HK-2 (cell line): Measurements from ENCODE around the gene CCDC57.
"Not testable (repeated sequence)": the region's sequence is repeated elsewhere in the genome, so short reads cannot be mapped to it uniquely, and the experiment has no call there.

Source experiments
- DNase-seq: peaks from one replicate; pipeline ENCODE4 v3.0.0-alpha.2; 2018; ENCODE audit not compliant: unreplicated experiment

CCDC57 gene

DNA sequence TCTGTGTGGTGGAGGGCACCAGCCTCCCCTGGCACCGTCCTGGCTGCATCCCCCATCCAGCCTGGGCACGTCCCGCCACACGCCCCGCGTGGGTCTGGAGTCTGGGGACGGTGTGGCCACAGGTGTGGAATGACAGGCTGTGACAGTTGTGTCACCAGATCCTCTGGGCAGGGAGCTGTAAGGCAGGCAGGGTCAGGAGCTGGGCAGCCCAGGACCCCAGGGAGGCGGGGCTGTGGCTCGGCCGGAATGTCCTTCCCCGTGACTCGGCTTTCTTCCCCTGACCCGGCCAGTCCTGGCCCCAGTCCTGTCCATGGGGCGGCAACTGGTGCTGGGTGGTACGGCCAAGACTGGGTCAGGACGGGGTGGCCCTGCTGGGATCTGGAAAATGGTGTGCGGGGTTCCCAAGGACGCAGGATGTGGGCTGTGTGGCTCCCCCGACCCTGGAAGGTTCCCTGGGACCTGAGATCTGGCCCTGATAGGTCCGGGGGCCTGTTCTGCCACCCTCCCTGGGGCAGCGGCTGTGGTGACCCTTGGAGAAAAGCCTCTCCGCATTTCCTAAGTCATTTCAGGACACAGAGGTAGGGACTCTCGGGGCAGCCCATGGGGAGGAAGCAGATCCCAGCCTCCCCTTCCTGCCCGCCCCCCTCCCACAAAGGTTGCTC, 12.9 kb upstream of the CCDC57 start:
- DNase-seq: no peak

DNA sequence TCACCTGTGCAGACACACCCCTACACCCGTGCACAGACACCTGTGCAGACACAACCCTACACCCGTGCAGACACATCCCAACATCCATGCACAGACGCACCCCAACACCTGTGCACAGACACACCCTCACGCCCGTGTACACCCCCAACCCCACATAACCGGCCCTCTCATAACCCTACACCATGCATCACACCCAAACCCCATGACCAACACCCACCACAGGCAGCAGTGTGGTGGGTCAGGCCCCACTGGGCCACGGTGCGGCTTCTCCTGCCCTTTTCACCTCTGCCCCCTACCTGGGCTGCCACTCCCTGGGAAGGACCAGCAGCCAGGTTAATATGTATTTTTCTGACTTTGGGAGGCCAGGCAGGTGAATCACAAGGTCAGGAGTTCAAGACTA, 12.0 kb upstream of the CCDC57 start:
- DNase-seq: no peak

DNA sequence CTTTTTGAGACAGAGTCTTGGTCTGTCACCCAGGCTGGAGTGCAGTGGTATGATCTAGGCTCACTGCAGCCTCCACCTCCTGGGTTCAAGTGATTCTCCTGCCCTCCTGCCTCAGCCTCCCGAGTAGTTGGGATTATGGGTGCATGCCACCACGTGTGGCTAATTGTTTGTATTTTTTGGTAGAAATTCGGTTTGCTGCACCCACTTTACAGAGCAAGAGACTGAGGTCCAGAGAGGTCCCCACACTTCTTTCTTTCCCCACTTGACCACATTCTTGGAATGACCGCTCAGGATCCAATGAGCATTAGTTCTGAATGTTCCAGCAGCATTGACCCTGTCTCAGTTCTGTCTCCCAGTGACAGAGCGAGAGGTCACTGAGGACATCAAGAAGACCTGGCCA, 10.9 kb upstream of the CCDC57 start:
- DNase-seq: no peak

DNA sequence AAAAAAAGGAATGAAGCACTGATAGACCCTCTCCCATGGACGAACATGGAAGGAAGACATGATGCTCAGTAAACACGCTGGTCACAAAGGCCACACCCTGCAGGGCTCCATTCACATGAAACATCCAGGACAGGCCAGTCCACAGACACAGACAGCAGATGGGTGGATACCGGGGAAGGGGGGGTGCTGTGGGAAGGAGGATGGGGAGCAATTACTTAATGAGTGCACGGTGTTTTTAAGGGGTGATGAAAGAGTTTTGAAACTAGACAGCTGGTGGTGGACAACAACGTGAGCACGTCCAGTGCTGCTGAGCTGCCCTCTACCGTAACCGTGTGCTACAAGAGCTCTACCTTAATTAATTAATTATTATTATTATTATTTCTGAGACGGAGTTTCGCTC, 10.2 kb upstream of the CCDC57 start:
- DNase-seq: no peak

DNA sequence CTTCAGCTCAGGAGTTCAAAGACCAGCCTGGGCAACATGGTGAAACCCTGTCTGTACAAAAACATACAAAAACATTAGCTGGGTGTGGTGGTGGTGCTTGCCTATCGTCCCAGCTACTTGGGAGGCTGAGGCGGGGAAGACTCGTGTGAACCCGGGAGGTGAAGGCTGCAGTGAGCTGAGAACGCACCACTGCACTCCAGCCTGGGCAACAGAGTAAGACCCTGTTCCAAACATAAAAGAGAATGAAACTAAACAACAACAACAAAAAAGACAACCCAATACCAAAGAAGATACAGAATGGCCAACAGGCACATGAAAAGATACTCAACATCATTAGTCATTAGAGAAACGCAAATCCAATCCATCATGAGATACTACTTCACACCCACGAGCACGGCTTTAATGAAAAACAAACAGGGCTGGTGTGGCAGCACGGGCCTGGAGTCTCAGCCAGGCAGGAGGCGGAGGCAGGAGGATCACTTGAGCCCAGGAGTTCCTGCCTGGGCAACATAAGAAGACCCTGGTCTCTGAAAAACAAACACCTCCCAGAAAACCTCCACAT, 8.8 kb upstream of the CCDC57 start:
- DNase-seq: no peak

DNA sequence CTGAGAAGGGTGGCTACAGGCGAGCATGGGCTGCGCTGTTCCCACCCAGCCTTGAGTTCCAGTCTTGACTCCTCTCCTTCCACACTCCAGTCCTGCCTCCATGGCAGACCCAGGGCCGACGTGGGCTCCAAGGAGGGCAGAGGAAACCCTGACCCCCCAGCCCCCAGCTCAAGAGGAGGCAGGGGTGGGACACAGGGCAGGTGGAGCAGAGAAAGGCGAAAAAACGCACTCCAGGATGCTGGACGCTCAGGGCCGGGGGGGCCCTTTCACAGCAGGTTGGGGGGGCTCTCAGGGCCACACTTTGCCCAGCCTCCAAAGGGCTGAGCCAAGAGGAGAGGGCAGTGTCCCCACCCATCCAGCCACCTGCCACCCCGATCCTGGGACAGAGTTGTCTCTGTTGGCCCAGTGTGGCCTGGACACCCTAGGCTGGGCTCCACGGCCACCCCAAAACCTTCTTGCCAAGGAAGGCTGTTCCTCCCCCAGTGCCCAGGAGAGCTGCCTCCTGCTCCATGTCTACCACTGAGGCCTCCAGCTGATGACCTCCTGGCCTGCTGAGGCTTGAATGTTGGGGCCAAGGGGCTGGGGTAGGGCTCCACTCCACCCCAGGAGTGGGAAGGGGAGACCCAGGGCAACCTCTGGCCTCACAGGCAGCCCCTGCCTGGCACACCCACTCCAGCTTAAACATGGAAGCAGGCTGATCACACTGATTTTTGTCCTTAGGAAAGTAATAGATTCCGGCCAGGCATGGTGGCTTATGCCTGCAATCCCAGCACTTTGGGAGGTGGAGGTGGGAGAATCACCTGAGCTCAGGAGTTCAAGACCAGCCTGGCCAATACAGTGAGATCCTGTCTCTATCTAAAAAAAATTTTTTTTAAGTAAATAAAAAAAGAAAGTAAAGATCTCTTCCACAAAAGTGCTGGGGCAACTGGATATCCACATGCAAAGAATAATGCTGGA, 7.4 kb upstream of the CCDC57 start:
- no peak for DNase-seq

DNA sequence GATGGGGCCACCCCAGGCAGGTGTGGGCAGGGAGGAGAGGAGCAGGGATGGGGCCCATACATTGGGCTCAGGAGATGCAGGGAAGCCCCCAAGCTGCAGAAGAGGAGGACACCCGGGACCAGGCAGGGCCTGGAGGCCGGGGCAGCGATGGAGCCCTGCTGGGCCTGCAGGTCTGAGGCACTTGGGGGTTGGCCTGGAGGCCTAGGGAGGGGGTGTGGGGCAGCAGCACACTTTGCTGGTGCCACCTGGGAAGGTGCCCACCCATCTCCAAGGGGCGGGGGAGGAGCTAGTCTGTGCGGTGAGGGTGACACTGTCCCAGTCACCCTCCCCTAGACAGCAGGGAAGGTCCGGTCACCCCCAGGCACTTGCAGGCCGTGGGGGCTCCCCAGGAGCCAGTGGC, 6.4 kb upstream of the CCDC57 start:
- DNase-seq: no peak

DNA sequence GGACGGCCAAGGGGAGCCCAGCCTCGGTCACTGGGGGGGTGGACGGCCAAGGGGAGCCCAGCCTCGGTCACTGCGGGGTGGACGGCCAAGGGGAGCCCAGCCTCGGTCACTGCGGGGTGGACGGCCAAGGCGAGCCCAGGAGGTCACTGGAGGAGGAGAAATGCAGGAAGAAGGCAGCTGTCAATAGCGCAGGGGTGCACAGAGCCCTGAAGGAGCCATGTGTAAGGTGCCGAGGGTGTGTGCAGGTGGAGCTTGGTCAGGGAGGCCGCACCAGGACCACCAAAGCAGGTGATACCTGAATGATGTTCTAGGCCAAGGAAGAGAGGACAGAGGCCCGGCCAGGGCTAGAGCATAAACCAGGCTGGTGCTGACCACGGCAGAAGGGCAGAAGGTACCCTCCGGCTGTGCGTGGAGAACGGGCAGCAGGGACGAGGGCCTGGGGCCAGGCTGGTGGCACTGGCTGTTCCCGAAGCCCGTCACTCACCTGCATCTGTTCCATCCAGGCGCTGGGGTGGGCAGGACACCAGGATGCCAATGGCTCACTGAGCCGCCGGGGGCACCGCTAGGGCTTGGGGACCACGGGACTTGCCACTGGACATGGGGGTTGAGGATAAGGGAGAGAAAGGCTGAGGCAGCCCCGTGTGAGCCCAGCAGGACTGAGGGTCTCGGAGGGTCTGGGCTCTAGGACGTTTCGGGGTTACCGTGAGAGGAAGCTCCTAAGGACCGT, 5.9 kb upstream of the CCDC57 start:
- DNase-seq: no peak

DNA sequence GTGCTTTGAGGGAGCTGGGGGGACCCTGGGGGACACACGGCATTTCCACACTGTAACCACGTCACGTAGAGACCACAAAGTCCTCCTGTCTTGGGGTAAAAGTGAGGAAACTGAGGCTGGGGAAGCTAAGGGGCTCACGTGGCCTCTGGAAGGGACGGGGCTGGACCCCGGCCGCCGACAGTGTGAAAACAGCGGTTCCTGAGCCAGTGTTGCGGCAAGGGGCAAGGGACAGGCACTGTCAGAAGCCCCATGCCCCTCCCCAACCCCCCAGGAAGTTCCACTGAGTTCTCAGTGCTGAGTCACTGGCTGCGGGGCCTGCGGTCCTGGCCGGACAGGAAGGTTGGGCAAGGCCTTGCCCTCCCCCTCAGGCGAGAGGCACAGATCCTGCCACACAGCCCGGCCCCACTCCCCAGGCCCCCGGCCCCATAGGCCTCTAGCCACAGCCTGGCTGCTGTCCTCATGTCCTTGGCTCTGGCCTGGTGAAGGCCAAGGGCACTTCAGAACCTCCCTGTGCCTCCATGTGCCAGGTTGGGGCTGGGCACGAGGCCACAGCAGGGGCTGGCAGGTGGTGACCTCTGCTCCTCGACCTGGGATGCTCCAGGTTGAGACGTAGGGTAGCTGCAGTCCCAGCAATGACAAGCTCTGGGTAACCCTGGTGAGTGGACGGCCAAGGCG, 5.0 kb upstream of the CCDC57 start:
- peak; percentile 93 for DNase-seq

DNA sequence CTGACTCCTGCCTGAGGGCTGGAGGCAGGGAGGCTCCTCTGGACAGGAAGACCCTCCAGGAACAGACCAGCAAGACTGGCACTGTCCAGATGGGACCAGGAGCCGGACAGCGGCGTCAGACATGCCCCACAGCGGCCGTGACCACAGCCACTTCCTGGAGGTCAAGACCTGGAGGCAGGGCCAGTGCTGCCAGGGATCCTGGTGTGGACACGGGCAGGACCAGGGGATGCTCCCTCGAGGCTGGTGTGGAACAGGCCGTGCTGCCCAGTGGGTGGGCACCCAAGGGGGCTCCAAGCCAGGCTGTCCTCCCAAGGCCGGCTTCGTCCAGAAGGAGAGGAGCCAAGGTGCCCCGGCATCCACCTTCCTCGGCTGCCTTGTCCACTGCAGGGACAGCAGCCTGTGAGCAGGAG, 4.5 kb upstream of the CCDC57 start:
- DNase-seq: peak; percentile 78

DNA sequence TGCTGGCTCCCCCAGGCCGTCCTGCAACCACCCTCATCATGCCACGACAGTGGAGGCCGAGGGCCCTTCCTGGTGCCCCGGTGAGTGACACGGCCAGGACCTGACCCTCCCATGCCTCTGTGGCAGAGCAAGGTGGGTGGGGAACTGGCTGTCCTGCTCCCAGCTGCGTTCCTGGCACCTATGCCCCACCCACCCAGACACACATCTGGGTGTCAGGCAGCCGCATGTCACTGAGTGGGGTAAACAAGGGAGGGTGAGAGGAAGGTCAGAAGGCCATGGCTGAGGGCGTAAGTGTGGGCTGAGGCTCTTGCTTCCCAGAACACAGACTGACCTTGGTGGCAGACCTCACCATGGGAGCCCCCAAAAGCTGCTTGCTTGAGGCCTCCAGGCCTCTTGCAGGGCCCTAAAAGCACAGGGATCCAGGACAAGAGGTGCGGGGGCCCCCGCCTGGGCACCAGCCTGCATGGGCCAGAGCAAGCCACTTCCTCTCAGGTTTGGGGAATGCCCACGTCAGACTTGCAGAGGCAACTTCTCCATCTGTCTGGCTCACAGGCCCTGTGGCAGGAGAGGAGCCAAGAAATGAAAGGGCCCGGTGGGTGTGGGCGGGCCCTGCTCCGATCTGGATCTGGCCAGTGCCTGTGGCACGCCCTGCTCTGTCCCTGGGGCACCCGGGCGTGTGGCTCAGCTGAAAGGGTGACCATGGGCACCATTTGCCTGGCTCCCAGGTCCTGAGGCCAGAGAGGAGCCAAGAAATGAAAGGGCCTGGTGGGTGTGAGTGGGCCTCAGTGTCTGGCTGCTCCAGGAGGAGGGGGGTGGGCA, 3.9 kb upstream of the CCDC57 start:
- peak; percentile 89 for DNase-seq

DNA sequence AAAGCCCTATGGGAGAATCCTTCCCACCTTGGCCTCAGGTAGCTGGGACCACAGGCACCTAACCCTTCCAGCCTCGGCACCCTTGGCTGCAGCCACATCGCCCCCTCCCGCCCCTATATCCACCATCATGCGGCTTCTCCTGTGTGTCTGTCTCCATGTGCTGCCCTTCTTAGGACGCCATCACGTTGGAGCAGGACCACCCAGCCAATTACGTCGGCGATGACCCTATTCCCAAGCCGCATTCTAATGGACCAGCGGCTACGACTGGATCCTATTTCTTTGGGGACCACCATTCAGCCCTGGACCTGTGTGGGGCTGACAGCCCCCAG, 3.3 kb upstream of the CCDC57 start:
- no peak for DNase-seq

DNA sequence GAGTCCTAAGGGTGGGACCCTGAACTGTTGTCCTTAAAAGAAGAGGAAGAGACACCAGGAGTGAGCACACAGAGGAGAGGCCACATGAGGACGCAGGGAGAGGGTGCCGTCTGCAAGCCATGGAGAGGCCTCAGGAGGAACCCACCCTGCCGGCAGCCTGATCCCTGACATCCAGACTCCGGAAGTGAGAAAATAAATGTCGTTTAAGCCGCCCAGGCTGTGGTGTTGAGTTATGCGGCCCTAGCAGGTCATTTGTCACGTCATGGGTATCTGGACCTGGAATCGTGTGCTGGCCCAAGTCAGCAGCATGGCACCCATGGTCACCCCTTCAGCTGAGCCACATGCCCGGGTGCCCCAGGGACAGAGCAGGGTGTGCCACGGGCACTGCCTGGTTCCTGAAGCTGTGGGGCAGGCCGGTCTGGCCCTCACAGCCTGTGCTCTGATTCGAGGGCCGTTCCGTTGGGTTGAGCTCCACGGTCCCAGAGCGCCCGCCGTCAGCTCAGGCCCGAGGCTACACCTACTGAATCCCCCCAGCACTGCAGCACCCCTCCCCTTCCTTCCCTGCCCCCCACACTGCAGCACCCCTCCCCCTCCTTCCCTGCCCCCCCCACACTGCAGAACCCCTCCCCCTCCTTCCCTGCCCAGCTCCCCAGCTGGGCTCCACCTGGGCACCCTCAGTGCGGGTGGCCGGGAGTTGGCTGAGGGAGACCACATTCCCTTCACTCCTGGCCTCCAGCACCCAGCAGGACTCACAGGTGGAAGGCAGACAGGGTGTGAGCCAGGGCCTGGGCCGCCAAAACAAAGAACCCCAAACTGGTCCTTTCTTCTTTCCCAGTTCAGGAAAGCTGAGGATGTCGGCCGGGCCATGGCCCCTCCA, 2.7 kb upstream of the CCDC57 start:
- DNase-seq: peak; percentile 28

DNA sequence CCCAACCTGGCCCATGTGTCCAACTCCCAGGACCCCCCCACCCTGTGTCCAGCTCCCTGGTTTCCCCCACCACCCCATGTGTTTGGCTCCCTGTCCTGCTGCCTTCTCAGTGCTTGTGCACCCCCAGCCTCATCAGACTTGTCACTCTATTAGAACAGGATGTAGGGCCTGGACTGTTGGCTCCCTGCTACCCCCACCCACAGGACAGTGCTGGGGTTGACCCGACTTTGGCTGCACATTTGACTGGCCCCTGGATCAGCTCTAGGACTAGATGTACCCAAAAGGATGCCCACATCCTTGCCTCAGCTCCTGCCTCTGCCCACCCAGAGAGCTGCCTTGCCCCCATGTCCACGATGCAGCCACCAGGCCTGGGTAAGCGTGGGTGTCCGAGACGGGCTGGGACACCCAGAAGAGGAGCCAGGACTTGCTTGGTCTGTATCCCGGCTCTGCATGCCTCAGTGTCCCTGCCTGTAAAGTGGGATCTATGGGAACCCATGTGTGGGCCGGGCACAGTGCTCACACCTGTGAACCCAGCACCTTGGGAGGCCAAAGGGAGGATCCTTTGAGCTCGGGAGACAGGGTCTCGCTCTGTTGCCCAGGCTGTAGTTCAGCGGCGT, 1.5 kb upstream of the CCDC57 start:
- peak; percentile 17 for DNase-seq

DNA sequence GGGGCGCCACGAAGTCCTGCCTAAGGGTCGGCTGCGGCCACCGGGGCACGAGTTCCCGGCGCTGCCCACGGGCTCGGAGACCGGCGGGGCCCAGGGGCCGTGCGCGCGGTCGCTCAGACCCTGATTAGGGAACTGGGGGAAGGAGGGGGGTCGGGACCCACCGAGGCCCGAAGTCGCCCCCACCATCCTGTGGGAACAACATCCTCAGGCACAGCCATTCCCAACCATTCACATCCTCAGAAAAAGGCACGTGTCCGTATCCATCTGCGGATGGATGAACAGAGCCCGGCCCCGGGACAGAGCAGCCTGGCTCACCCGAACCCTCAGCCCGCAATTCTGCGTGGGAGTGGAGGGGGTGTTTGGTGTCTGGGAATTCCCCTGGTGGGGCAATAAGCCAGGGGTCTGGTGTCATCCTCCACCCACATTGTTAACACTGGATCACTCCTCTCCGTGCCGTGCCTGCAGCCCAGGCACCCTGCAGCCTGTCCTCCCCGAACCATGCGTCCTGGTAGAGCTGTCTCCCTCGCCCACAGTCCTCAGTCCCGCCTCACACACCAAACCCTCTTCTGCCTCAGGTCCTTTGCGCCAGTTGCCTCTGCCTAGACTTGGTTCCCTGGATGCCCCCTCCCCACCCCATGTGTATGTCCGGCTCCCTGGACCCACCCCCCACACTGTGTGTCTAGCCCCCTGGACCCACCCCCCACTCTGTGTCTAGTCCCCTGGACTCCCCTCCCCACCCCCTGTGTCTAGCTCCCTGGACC, 789 bp upstream of the CCDC57 start:
- DNase-seq: peak; percentile 80

DNA sequence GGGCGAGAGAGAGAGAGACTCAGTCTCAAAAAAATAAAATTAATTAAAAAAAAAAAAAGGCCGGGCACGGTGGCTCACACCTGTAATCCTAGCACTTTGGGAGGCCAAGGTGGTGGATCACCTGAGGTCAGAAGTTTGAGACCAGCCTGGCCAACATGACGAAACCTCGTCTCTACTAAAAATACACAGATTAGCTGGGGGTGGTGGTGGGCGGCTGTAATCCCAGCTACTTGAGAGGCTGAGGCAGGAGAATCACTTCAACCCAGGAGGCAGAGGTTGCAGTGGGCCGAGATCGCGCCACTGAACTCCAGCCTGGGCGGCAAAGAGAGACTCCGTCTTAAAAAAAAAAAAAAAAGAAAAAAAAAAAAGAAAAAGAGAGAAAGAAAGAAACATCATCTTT, 2.0 kb downstream of the CCDC57 start:
- DNase-seq: not testable (repeated sequence)

DNA sequence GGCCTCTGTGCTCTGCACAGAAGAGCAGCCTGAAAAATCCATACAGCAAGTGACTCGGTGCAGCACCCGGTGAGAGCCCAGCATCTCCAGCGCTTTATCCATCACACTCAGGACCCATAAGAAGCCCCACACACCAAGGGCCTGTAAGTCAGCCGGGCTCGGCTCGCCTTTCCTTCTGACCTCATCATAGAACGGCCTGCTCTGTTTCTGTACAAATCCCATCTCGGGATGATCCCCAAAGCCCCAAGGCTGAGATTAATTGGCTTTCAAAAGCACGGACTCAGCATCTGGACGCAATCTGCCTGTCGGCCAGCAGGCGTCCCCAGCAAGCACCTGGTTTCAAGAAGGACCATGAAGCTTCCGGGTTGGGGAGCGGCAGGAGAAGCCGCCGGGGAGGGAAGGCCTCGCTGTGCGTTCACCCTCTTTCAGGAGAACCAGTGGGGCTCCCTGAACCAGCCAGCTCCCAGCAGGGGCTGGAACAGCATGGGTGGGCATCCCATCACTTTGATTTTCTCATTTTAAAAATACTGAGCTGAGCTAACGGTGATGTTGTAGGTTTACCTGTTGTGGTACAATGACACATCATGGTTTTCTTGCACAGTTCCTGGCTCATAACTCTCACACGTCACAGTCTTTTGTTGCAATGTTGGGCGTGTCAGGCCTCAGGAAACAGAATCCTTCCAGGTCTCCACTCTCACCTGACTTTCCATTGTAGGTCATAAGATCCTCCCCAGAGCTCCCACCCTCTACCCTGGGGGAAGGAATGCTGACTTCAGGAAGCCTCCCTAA, 6.7 kb downstream of the CCDC57 start:
- peak; percentile 81 for DNase-seq
